Hematopoietic multipotent progenitor cell treated with erythropoietin and hydrocortisone succinate and interleukin-3 and kit ligand, for 6 days (in vitro differentiated cells): Measurements from ENCODE around the gene EMILIN1.
"Not testable (repeated sequence)": the region's sequence is repeated elsewhere in the genome, so short reads cannot be mapped to it uniquely, and the experiment has no call there.

Experiments
- DNase-seq: peaks from one replicate; pipeline ENCODE4 v3.0.0-alpha.2; 2015

Gene EMILIN1

GRCh38 chr2:27095745-27096651 lies 17.6 kb downstream of the EMILIN1 start:
- peak; percentile 88 for DNase-seq

DNA sequence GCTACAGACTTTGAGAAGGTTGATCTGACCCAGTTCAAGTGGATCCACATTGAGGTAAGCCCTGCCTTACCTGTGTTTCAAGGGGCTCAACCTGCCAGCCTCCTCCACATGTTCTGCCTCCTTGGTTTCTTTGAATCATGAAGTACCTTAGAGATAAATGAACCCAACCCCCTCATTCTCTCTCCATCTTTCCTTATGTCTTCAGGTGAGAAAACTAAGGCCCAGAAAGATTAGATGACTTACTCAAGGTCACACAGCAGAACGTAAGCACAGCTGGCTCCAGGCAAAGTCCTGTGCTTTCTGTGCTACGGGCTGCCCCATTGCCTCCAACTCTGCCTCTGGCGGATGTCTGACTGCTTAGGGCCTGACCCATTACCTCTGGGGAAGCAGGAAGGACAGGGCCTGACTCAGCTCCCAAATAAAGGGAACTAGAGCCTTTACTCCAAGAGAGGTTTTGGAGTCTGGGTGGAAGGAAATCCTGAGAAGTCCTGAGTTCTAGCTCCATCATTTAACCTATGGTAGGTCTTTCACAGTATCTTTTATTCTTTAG lies 18.4 kb downstream of the EMILIN1 start:
- DNase-seq = no peak

GRCh38 chr2:27097341-27097740 lies 18.9 kb downstream of the EMILIN1 start:
- no peak for DNase-seq

- no peak for DNase-seq
Observed at GRCh38 chr2:27099334-27099955, 21.0 kb downstream of the EMILIN1 start.

DNA sequence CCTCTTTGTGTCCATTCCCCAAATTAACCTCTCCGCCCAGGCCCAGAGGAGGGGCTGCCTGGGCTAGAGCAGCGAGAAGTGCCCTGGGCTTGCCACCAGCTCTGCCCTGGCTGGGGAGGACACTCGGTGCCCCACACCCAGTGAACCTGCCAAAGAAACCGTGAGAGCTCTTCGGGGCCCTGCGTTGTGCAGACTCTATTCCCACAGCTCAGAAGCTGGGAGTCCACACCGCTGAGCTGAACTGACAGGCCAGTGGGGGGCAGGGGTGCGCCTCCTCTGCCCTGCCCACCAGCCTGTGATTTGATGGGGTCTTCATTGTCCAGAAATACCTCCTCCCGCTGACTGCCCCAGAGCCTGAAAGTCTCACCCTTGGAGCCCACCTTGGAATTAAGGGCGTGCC lies 21.6 kb downstream of the EMILIN1 start:
- no peak for DNase-seq

- DNase-seq = no peak
Observed at GRCh38 chr2:27102329-27102728, 23.9 kb downstream of the EMILIN1 start.

DNA sequence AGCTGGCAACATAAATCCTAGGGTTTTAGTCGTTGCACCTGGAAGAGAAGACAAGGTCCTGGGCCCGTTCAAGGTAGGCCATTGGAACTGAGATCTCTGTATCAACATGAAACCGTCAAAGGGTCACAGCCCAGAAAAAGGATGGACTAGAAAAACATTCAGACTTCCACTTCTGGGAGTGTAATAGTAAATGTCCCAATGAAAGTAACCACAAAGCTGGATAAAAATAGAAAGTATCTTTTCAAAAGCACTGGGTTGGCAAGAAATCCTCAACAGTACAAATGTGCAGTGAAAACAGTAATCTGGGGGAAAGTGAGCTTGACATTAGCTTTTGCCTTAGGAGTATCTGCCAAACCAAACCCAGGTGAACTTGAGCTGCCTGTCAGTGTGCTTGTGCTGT lies 27.6 kb downstream of the EMILIN1 start:
- DNase-seq = no peak

DNA sequence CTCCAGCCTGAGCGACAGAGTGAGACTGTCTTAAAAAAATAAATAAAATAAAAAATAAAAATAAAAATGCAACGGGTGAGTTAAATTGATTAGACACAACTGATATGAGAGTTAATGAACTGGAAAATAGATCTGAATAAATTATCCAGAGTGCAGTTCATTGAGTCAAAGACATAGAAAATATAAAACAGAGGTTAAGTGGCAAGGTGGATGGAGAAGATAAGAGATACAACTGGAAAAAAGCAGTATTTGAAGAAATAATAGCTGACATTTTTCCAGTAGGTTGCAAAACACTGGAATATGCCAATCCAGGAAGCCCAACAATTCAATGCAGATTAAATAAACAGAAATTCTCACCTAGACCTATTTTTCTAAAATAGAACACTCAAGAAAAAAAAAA lies 29.8 kb downstream of the EMILIN1 start:
- DNase-seq = peak; percentile 46

DNA sequence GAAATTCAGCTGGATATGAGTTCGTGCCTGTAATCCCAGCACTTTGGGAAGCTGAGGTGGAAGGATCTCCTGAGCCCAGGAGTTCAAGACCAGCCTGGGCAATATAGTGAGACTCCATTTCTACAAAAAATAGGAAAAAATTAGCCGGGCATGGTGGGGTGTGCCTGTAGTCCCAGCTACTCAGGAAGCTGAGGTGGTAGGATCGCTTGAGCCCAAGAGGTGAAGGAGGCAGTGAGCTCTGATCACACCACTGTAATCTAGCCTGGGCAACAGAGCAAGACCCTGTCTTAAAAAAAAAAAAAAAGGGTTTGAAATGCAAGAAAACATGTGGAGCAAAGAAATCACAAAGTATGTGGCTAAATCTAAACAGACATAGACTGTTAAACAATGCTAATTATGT lies 30.7 kb downstream of the EMILIN1 start:
- DNase-seq = no peak

- DNase-seq = not testable (repeated sequence)
Observed at GRCh38 chr2:27110603-27111352, 32.4 kb downstream of the EMILIN1 start.

- DNase-seq = not testable (repeated sequence)
Observed at GRCh38 chr2:27111392-27112078, 33.1 kb downstream of the EMILIN1 start.

GRCh38 chr2:27115519-27115918 lies 37.1 kb downstream of the EMILIN1 start:
- DNase-seq = no peak

DNA sequence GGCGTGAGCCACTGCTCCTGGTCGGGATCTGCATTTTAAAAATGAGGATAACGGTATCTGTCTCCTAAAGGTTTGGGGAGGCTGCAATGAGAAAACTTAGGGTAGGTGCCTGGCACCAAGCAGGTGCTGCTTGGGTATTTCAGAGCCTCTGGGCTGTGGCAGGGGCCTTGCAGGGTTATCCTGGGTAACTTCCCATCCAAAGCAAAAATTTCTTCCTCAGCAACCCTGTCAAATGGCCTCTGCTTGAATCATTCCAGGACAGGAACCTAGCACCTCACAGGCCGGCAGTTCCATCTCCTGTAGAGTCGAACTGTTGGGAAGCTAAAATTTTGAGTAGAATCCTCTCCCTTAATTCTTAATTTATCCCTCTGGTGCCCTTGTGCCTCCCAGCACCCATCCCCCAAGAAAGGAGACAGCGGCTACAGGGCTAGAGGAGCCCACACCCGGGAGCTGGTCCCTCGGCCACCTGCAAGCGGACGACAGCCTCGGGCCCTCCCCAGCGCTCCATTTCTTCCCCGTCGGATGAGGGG lies 39.6 kb downstream of the EMILIN1 start:
- DNase-seq = no peak

GRCh38 chr2:27118525-27119329 lies 40.3 kb downstream of the EMILIN1 start, which contains the start of gene CGREF1:
TSS of gene CGREF1 (minus strand) at chr2:27119128. CDS start at chr2:27104366, 14,762 bp downstream.
- DNase-seq = peak; percentile 24

DNA sequence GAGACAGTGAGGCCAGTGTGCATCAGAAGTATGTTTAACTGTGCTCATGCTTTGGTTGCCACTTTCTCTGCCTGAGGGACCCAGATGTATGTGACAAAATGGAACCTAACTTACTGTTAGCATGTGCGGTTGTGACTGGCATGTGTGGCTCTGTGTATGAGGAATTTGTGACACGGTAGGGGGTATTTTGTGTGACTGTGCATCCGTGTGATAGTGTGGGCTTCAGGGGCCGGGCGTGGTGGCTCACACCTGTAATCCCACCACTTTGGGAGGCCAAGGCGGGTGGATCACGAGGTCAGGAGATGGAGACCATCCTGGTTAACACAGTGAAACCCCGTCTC lies 40.9 kb downstream of the EMILIN1 start:
- peak; percentile 28 for DNase-seq

GRCh38 chr2:27121906-27122305 lies 43.5 kb downstream of the EMILIN1 start:
- DNase-seq = no peak

- DNase-seq = no peak
Observed at GRCh38 chr2:27122791-27123190, 44.4 kb downstream of the EMILIN1 start.

- peak; percentile 64 for DNase-seq
Observed at GRCh38 chr2:27123302-27124150, 45.1 kb downstream of the EMILIN1 start, which contains the start of gene ABHD1. TSS of gene ABHD1 (plus strand) at chr2:27123815. CDS start at chr2:27123949, 134 bp downstream.

DNA sequence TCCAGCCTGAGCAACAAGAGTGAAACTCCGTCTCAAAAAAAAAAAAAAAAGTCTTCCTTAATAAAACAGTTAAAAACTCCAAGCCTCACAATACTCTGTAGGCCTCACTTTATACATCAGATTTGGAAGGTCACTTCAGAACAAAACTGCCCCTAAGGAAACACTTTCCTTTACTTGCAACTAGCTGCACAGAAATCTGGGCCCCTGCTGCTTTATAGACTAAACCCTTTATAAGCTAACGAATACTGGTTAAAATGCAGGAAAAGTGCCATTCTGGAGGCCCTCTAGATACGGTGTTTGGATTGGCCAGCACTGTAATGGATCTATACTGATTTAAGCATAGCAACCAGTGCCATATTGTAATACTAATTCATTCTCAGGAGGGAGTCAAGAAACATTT lies 46.7 kb downstream of the EMILIN1 start:
- no peak for DNase-seq

DNA sequence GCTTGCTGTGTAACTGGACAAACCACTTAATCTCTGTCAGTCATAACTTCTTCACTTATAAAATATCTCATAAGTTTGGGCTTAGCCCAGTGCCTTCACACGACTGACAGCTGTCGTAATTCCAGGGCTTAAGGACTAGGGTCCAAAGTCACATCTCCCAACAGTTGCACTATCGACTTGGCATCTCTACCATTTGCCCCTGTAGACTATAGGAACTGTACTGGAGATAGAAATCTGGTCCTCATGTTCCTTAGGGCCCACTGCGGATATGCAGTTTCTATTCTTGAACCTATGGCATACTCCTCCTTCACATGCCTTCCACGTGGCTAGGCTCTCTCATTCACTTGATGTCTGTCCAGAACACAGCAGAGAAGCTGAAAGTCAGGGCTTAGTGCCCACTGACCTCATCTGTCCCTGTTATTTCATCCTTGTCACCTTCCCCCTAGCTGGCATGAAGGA lies 47.9 kb downstream of the EMILIN1 start:
- no peak for DNase-seq
